Fibroblast of villous mesenchyme (primary cell): Measurements from ENCODE around the gene DDX47. TPM values are rescaled to one million over a fixed set of nuclear protein-coding genes. Genes with fewer than 3 reads are reported as not detected.

Source experiments
- DNase-seq: peaks from one replicate; pipeline ENCODE4 v3.0.0-alpha.2; 2010; ENCODE audit warnings: low read depth
- H3K4me3 ChIP-seq: 2 replicates; pipeline ENCODE4 v1.5.1; 2011; ENCODE audit warnings: low read depth, mild to moderate bottlenecking, low read length
- CTCF ChIP-seq: IDR thresholded peaks from 2 replicates; pipeline ENCODE4 v1.5.1; 2012; ENCODE audit warnings: low read depth, mild to moderate bottlenecking, low read length; ENCODE audit not compliant: insufficient read depth
- total RNA-seq: library from RNA; depleted of rRNA; stranded (reverse); fragments of >200 nt; gene quantifications from 2 replicates; pipeline ENCODE4 v1.2.3, GENCODE V29; 2012

The DDX47 gene
- total RNA-seq, 1 donor, result 118 TPM

- TF ChIP-seq CTCF, result no peak
- DNase-seq, result no peak
- no peak overlapping the region for H3K4me3 ChIP-seq
Measured at GRCh38 chr12:12779007-12779406, 34.1 kb upstream of the DDX47 start.

GRCh38 chr12:12779529-12779928, 33.6 kb upstream of the DDX47 start:
- no peak for TF ChIP-seq CTCF
- peak; percentile 86 for DNase-seq
- no peak overlapping the region for H3K4me3 ChIP-seq

GRCh38 chr12:12784116-12784515, 29.0 kb upstream of the DDX47 start:
- H3K4me3 ChIP-seq, result no peak overlapping the region
- no peak for TF ChIP-seq CTCF
- no peak for DNase-seq

GRCh38 chr12:12784911-12785814, 28.0 kb upstream of the DDX47 start, which contains the start of gene APOLD1:
TSS of gene APOLD1 (plus strand) at chr12:12785659. CDS start at chr12:12785692, 33 bp downstream.
- peak; percentile 60 for DNase-seq
- peak within 1 kb of the TSS; percentile 65 for H3K4me3 ChIP-seq
- TF ChIP-seq CTCF, result no peak

- no peak for TF ChIP-seq CTCF
- H3K4me3 ChIP-seq, result peak overlapping the region; percentile 65
- DNase-seq, result no peak
Measured at GRCh38 chr12:12786351-12786705, 26.8 kb upstream of the DDX47 start.

- H3K4me3 ChIP-seq, result peak overlapping the region; percentile 65
- no peak for TF ChIP-seq CTCF
- peak; percentile 82 for DNase-seq
Measured at GRCh38 chr12:12786706-12787601, 26.2 kb upstream of the DDX47 start.
